Measurements from ENCODE around the gene MTHFSD.

The MTHFSD gene

GRCh38 chr16:86514481-86515376 is 40.3 kb downstream of the MTHFSD start:
- DNase-seq (ENCODE audit: low read depth): no peak

GRCh38 chr16:86513471-86514277 is 41.4 kb downstream of the MTHFSD start:
- no peak for DNase-seq (ENCODE audit: low read depth)

- DNase-seq (ENCODE audit: low read depth): no peak
Measured at GRCh38 chr16:86512860-86513470, 42.1 kb downstream of the MTHFSD start.

GRCh38 chr16:86512301-86512859 is 42.7 kb downstream of the MTHFSD start:
- no peak for DNase-seq (ENCODE audit: low read depth)

- no peak for DNase-seq (ENCODE audit: low read depth)
Measured at GRCh38 chr16:86511317-86512161, 43.5 kb downstream of the MTHFSD start.

- DNase-seq (ENCODE audit: low read depth): no peak
Measured at GRCh38 chr16:86510465-86511261, 44.4 kb downstream of the MTHFSD start, which contains the start of gene FOXF1. Gene FOXF1, plus strand, starts transcription at chr16:86510527. Its CDS starts 43 bp downstream, at chr16:86510570.

- no peak for DNase-seq (ENCODE audit: low read depth)
Measured at GRCh38 chr16:86509759-86510464, 45.1 kb downstream of the MTHFSD start.

- no peak for DNase-seq (ENCODE audit: low read depth)
Measured at GRCh38 chr16:86508947-86509758, 45.9 kb downstream of the MTHFSD start.

GRCh38 chr16:86508028-86508946 is 46.7 kb downstream of the MTHFSD start:
- no peak for DNase-seq (ENCODE audit: low read depth)

- DNase-seq (ENCODE audit: low read depth): no peak
Measured at GRCh38 chr16:86507173-86508027, 47.6 kb downstream of the MTHFSD start.

- DNase-seq (ENCODE audit: low read depth): no peak
Measured at GRCh38 chr16:86505899-86506864, 48.9 kb downstream of the MTHFSD start.

- DNase-seq (ENCODE audit: low read depth): no peak
Measured at GRCh38 chr16:86505185-86505898, 49.7 kb downstream of the MTHFSD start.

- DNase-seq (ENCODE audit: low read depth): no peak
Measured at GRCh38 chr16:86504315-86505184, 50.5 kb downstream of the MTHFSD start.

GRCh38 chr16:86503830-86504229 is 51.2 kb downstream of the MTHFSD start:
- DNase-seq (ENCODE audit: low read depth): no peak

Measured in HS-27A (cell line).